GM21360 (cell line): ENCODE data around the gene KCNA3.
"Not testable (repeated sequence)": the region's sequence is repeated elsewhere in the genome, so short reads cannot be mapped to it uniquely, and the experiment has no call there.

Experiments used
- ATAC-seq: cut with Tn5 transposase; IDR thresholded peaks from one replicate; pipeline ENCODE4 v1.9.1; 2021; ENCODE audit warnings: mild to moderate bottlenecking, moderate library complexity; ENCODE audit not compliant: unreplicated experiment

KCNA3 gene

DNA sequence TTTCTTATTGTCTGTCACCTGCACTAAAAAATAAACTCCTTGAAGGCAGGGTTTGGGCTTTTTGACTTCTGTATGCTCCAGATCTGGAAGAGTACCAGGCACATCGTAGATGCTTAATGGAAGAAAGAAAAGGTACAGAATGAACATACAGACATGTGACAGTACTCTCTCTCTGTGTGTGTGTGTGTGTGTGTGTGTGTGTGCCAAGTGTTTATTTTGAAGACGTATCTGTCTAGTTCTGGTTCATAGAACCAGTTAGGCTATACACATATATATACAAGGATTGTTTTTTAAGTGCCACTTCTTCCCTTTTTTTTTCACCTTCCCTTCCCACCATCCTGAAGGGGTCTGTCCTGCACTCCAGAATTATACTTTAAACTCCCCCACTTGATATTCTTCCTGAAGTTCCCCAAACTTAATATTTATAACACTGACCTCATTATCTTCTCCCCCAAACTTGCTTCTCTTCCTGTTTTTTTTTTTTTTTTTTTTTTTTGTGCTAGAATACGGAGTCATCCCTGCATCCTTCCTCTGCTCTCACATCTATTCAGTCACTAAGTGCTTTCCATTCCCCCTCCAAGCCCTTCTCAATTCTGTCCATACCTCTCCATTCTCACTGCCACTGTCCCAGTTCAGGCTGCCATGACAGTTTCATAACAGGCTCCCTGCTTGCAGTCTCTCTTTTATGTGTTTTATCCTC lies 5.4 kb upstream of the KCNA3 start:
- ATAC-seq: no peak

- ATAC-seq: no peak
Observed at GRCh38 chr1:110677526-110677925, 2.8 kb upstream of the KCNA3 start.

- no peak for ATAC-seq
Observed at GRCh38 chr1:110676970-110677369, 2.2 kb upstream of the KCNA3 start.

GRCh38 chr1:110675060-110675791 lies 486 bp upstream of the KCNA3 start:
- ATAC-seq: no peak

DNA sequence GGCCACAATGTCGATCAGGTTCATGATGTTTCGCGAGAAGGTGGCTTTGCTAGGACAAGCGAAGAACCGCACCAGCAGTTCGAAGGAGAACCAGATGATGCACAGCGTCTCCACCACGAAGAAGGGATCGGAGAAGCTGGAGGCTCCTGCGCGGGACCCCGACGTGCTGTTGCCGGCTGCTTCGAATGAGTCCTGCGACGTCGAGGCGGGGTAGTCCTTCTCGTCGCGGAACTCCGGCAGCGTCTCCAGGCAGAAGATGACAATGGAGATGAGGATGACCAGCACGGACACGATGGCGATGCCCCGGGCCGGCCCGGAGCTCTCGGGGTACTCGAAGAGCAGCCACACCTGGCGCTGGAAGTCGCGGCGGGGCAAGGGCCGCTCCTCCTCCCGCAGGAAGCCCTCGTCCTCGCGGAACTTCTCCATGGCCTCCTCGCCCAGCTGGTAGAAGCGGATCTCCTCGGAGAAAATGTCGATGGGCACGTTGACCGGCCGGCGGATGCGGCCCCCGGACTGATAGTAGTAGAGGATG lies 869 bp downstream of the KCNA3 start:
- ATAC-seq: no peak

GRCh38 chr1:110673197-110673701 lies 1.5 kb downstream of the KCNA3 start:
- ATAC-seq: no peak

DNA sequence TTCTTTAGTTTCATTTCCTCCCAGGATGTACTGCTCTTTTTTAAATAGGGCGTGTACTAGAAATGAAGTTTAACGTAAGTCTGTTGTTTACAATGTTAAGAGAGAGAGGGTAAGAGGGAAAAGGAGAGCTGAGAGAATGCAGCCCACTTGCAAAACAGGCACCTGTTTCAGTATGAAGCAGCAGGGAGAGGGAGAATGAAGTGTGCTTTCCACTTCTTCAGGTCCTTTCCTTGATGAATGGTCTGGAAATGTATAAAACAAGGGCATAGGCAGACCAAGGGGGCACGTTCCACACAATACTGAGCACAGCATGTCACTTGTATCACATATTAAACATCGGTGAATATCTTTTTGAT lies 2.0 kb downstream of the KCNA3 start:
- ATAC-seq: no peak

- ATAC-seq: no peak
Observed at GRCh38 chr1:110672001-110672752, 2.6 kb downstream of the KCNA3 start.

GRCh38 chr1:110671361-110671760 lies 3.4 kb downstream of the KCNA3 start:
- ATAC-seq: no peak

- ATAC-seq: no peak
Observed at GRCh38 chr1:110668549-110668948, 6.2 kb downstream of the KCNA3 start.

DNA sequence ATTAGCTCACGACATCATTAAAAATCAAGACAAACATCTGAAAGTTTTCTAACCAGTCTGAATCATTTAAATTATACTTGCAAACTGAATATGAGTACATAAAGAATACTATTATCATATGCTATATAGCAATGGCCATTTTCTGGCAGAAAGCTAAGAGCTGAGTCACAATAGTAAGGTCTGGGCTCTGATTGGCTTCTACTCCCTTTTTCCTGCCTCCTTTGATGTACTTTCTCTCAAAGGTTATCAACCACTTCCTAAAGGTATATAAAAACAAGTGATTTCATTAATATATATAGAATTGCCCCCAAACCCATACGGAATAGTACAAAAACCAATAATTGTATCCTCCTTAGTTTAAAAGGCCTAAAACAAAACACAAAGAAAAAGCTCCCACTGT lies 7.0 kb downstream of the KCNA3 start:
- no peak for ATAC-seq

DNA sequence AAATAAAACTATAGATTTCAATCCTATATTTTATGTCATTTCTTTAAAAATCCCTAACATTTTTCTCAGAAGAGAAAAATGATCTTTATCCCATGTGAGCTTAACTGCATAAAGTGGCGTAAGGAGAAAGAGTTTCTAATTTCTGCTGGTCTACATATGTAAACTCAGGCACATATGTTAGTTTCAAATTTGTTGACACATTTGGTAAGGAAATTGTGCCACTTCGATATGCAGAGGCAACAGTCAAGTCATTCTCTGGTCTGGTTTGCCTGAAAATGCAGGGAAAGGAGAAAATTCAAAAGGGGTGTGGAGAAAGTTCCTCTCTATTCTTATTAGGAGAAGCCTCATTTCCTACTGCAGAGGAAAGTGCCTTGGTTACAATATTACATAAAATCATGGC lies 11.5 kb downstream of the KCNA3 start:
- ATAC-seq: no peak

DNA sequence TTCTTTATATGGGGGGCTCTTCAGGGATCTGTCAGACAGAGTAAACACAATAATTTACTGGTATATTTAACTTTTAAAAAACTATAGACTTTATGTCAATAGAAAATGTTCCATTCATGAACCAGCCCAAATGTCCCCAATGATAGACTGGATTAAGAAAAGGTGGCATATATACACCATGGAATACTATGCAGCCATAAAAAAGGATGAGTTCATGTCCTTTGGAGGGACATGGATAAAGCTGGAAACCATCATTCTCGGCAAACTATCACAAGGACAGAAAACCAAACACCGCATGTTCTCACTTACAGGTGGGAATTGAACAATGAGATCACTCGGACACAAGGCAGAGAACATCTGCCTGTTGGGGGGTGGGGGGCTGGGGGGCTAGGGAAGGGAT lies 15.2 kb downstream of the KCNA3 start:
- not testable (repeated sequence) for ATAC-seq

GRCh38 chr1:110657351-110657750 lies 17.4 kb downstream of the KCNA3 start:
- ATAC-seq: no peak

- no peak for ATAC-seq
Observed at GRCh38 chr1:110650609-110651008, 24.1 kb downstream of the KCNA3 start.

DNA sequence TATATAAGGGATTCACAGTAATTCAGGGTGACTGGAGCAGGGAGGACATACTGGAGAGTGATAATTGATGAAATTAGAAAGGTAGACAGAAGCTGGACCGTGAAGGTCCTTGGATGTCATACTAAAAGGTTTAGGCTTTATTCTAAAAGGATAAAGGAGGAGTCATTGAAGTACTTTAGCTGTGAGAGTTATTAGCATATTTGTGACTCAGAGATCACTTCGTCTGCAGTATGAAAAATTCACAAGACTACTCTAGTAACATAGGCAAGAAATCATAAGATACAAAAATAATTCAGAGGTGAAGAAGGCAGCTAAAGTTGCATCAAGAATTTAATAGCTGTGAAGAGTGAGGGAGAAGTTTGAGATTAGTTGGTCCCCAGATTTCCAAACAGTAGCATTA lies 26.3 kb downstream of the KCNA3 start:
- no peak for ATAC-seq

- ATAC-seq: no peak
Observed at GRCh38 chr1:110647254-110647891, 27.4 kb downstream of the KCNA3 start.

- no peak for ATAC-seq
Observed at GRCh38 chr1:110645821-110646735, 28.7 kb downstream of the KCNA3 start.

- no peak for ATAC-seq
Observed at GRCh38 chr1:110645211-110645610, 29.5 kb downstream of the KCNA3 start.

DNA sequence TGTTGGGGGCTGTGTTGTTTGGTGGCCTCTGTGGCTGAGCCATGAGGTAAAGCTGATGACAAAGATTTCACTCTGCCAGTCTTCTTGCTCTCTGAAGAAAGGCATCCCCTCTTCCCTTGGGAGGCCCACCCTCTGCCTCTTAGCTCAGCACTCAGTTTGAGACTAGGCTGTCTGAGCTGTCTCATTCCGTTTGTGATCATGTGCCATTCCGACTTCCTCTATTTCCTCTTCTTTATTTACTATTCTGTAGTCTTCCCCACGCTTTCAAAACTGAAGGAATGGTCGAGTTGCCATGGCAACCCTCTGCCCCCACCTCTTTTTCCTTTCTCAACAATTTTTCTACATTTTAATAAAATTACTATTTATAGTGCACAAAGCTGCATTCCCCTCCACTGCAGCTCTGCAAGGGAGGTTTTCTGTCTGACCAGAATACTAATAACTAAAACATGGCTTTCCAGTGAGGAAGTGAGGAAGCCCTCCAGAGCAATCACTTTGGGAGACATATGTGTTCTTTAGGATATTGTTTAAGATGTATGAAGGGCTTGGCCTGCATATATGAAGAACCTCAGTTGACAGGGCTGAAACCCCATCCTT lies 30.8 kb downstream of the KCNA3 start:
- no peak for ATAC-seq
